B cell (primary cell): ENCODE measurements around the gene MPPED2. TPM values are rescaled to one million over a fixed set of nuclear protein-coding genes. Genes with fewer than 3 reads are reported as not detected.

ENCODE experiments used
- ATAC-seq: fragments of 200-7000 bp; cut with Tn5 transposase; one replicate; pipeline ENCODE4 v1.10.0; 2021; ENCODE audit warnings: low read depth, mild to moderate bottlenecking, moderate number of reproducible peaks, moderate library complexity
- CTCF ChIA-PET: fragments of 350-600 bp; sonication (Branson Sonifier 250); formaldehyde crosslinking; loops from one replicate; lab custom pipeline; 2021; ENCODE audit warnings: antibody characterized with exemption, inconsistent platforms; lab: Charles Lee
- POLR2A ChIA-PET: fragments of 350-600 bp; sonication (Branson Sonifier 250); formaldehyde crosslinking; loops from one replicate; lab custom pipeline; 2021; ENCODE audit warnings: antibody characterized with exemption; lab: Charles Lee
- DNase-seq: peaks from one replicate; pipeline ENCODE4 v3.0.0; 2013
- H2AFZ ChIP-seq: 2 replicates; pipeline ENCODE4 v1.6.1; 2012; ENCODE audit warnings: mild to moderate bottlenecking, low read depth, low read length; ENCODE audit not compliant: insufficient read depth, poor library complexity, severe bottlenecking
- H3K27ac ChIP-seq, 2 donors: 1 replicate in 1 of 2; 2 replicates in 1 of 2; pipeline ENCODE4 v1.5.1; 2012 to 2013; ENCODE audit warnings: low read length in 2 of 2, mild to moderate bottlenecking in 2 of 2, moderate library complexity in 1 of 2
- H3K27me3 ChIP-seq, 4 experiments: fragments of 200-600 bp in 1 of 4; sonication (generic) in 1 of 4; replicated peaks in 1 of 4; 1 replicate in 2 of 4; 2 replicates in 2 of 4; pipeline versions ENCODE4 v1.6.1 to v1.7.0; 2013 to 2016; ENCODE audit warnings: low read length in 3 of 4, mild to moderate bottlenecking in 2 of 4, mixed read lengths in 1 of 4, moderate library complexity in 1 of 4; ENCODE audit not compliant: insufficient read depth in 4 of 4, control insufficient read depth in 3 of 4; ENCODE audit errors: control extremely low read depth in 1 of 4
- H3K36me3 ChIP-seq, 2 experiments: replicated peaks in 1 of 2; 1 replicate in 1 of 2; 2 replicates in 1 of 2; pipeline versions ENCODE4 v1.6.1 to v1.7.1; 2013; ENCODE audit warnings: low read length in 1 of 2; ENCODE audit not compliant: insufficient read depth in 2 of 2, control insufficient read depth in 1 of 2; ENCODE audit errors: control extremely low read depth in 1 of 2, extremely low read depth in 1 of 2
- H3K4me1 ChIP-seq, 2 donors: fragments of 200-600 bp in 1 of 2; sonication (generic) in 1 of 2; 1 replicate in 1 of 2; 2 replicates in 1 of 2; pipeline versions ENCODE4 v1.5.1 to v1.6.1; 2013 to 2017; ENCODE audit warnings: low read length in 2 of 2; ENCODE audit not compliant: control insufficient read depth in 2 of 2, insufficient read depth in 2 of 2
- H3K4me2 ChIP-seq: replicated peaks from 2 replicates; pipeline ENCODE3; 2012; ENCODE audit warnings: mild to moderate bottlenecking, low read depth, low read length; ENCODE audit not compliant: poor library complexity, severe bottlenecking
- H3K4me3 ChIP-seq, 5 experiments: fragments of 200-600 bp in 1 of 5; sonication (generic) in 1 of 5; 1 replicate in 3 of 5; 2 replicates in 2 of 5; pipeline versions ENCODE4 v1.5.1 to v1.7.0; 2011 to 2016; ENCODE audit warnings: low read length in 4 of 5, mild to moderate bottlenecking in 4 of 5, low read depth in 2 of 5, control low read depth in 1 of 5, moderate library complexity in 1 of 5; ENCODE audit not compliant: insufficient read depth in 1 of 5; ENCODE audit errors: control extremely low read depth in 1 of 5, extremely low read depth in 1 of 5
- H3K79me2 ChIP-seq: fragments of 200-600 bp; sonication (generic); one replicate; pipeline ENCODE4 v1.6.0; 2016; ENCODE audit warnings: low read length; ENCODE audit not compliant: control insufficient read depth, insufficient read depth
- H3K9ac ChIP-seq: fragments of 200-600 bp; sonication (generic); 2 replicates; pipeline ENCODE4 v1.6.1; 2017; ENCODE audit warnings: mild to moderate bottlenecking, low read length, moderate library complexity
- H3K9me3 ChIP-seq, 3 donors: one replicate each; pipeline versions ENCODE4 v1.6.1 to v1.7.1; 2013; ENCODE audit warnings: low read length in 2 of 3; ENCODE audit not compliant: control insufficient read depth in 2 of 3, insufficient read depth in 1 of 3; ENCODE audit errors: control extremely low read depth in 1 of 3
- H4K20me1 ChIP-seq: 2 replicates; pipeline ENCODE4 v1.6.0; 2012; ENCODE audit warnings: mild to moderate bottlenecking, low read length; ENCODE audit not compliant: insufficient read depth, control insufficient read depth, poor library complexity, severe bottlenecking
- H3K27ac Mint-ChIP-seq: one replicate; pipeline ENCODE4 v1.8.0; 2021; ENCODE audit warnings: mixed read lengths
- H3K27me3 Mint-ChIP-seq: one replicate; pipeline ENCODE4 v1.8.0; 2021; ENCODE audit warnings: mixed read lengths
- H3K4me1 Mint-ChIP-seq: one replicate; pipeline ENCODE4 v1.8.0; 2021; ENCODE audit warnings: mixed read lengths
- H3K4me3 Mint-ChIP-seq: one replicate; pipeline ENCODE4 v1.8.0; 2021; ENCODE audit warnings: mixed read lengths
- H3K9me3 Mint-ChIP-seq: one replicate; pipeline ENCODE4 v1.8.0; 2022; ENCODE audit warnings: mixed read lengths; ENCODE audit not compliant: insufficient read depth
- EZH2 ChIP-seq: IDR thresholded peaks from 2 replicates; pipeline ENCODE4 v1.6.1; 2012; ENCODE audit warnings: borderline replicate concordance, low read depth, mild to moderate bottlenecking, moderate library complexity, low read length; ENCODE audit not compliant: insufficient read depth, poor library complexity, severe bottlenecking
- WGBS: methylation state at CpG from one replicate; pipeline ENCODE4 v1.1.5; 2013; ENCODE audit warnings: missing lambda C conversion rate; ENCODE audit not compliant: insufficient coverage; 5-methylcytosine and 5-hydroxymethylcytosine counted together
- intact Hi-C: fragments of 100-400 bp; cut with micrococcal nuclease; formaldehyde crosslinking; loops from one replicate; pipeline ENCODE4 v1.10.0; 2022
- polyA plus RNA-seq: library from polyadenylated mRNA; depleted of rRNA; stranded (reverse); fragments of >200 nt; gene quantifications from 2 replicates; pipeline ENCODE4 v1.2.3, GENCODE V29; 2012
- total RNA-seq, 2 donors: library from RNA; stranded (reverse); fragments of 120-200 nt in 1 of 2; gene quantifications; 1 replicate in 1 of 2; 2 replicates in 1 of 2; pipeline versions ENCODE4 v1.2.3 to v1.2.4, GENCODE V29; 2013 to 2022
- TF ChIP-seq, protein P1 (sequence below): fragments of 200-600 bp; IDR thresholded peaks from one replicate; pipeline ENCODE4 v1.8.0; 2022; ENCODE audit warnings: antibody characterized with exemption, mild to moderate bottlenecking

Gene MPPED2
- total and polyA plus RNA-seq, 2 donors (not counting 1 experiment from before 2014, with no cell fraction given): 0.70 to 1.1 TPM

GRCh38 chr11:30481796-30482195 lies 104.4 kb downstream of the MPPED2 start:
- Mint-ChIP-seq H3K4me1 (no peaks in the 10 kb centered on the region), H3K9me3 (no peaks in the 10 kb centered on the region), H3K4me3 (no peak overlapping the region), H3K27ac (no peak overlapping the region), H3K27me3 (peaks cover 12% of the 10 kb centered on the region)
- Histone ChIP-seq H3K4me1 (no peaks in the 10 kb centered on the region), H2AFZ (no peak overlapping the region), H4K20me1 (no peaks in the 10 kb centered on the region), H3K27ac (no peak overlapping the region), H3K27me3 (no peaks in the 10 kb centered on the region), H3K79me2 (no peaks in the 10 kb centered on the region), H3K4me3 (no peak overlapping the region), H3K4me2 (no peak overlapping the region), H3K36me3 (no peaks in the 10 kb centered on the region), H3K9ac (no peak overlapping the region), H3K9me3 (peaks cover 0 to 1% (median 0%) of the 10 kb centered on the region in 3 donors)
- no CpG with 5 or more reads among the region's 4 CpGs for WGBS
- DNase-seq (no peak), ATAC-seq (no peak)
- POLR2A ChIA-PET: no interaction called here
- no peak for TF ChIP-seq EZH2
- TF ChIP-seq, protein P1, sequence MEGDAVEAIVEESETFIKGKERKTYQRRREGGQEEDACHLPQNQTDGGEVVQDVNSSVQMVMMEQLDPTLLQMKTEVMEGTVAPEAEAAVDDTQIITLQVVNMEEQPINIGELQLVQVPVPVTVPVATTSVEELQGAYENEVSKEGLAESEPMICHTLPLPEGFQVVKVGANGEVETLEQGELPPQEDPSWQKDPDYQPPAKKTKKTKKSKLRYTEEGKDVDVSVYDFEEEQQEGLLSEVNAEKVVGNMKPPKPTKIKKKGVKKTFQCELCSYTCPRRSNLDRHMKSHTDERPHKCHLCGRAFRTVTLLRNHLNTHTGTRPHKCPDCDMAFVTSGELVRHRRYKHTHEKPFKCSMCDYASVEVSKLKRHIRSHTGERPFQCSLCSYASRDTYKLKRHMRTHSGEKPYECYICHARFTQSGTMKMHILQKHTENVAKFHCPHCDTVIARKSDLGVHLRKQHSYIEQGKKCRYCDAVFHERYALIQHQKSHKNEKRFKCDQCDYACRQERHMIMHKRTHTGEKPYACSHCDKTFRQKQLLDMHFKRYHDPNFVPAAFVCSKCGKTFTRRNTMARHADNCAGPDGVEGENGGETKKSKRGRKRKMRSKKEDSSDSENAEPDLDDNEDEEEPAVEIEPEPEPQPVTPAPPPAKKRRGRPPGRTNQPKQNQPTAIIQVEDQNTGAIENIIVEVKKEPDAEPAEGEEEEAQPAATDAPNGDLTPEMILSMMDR: no peak
- intact Hi-C loops: no loop called here
- CTCF ChIA-PET: no interaction called here

DNA sequence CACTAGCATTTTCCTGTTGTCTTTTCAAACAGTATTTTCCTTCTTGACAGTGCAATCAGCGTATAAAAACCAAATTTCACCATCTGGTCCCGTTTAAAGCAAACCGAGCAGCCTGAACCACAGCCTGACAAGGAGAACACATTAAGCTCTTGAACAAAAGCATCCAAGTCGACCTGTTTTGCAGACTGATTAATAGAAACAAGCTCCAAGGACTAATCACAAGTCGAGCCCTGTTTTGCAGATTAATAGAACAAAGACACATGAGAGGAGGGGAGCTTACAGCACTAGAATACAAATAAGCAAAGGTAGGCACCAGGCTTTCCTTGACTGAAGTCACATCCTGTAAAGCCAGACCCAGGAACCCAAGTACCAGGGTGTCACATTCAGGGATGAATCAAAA lies 104.8 kb downstream of the MPPED2 start:
- no peak for DNase-seq
- Histone ChIP-seq H2AFZ (no peak overlapping the region), H4K20me1 (no peaks in the 10 kb centered on the region), H3K4me3 (no peak overlapping the region), H3K4me2 (no peak overlapping the region), H3K79me2 (no peaks in the 10 kb centered on the region), H3K36me3 (no peaks in the 10 kb centered on the region), H3K9ac (no peak overlapping the region), H3K27me3 (no peaks in the 10 kb centered on the region), H3K27ac (no peak overlapping the region), H3K9me3 (peaks cover 0 to 1% (median 0%) of the 10 kb centered on the region in 3 donors), H3K4me1 (no peaks in the 10 kb centered on the region)
- H3K4me1 Mint-ChIP-seq: no peaks in the 10 kb centered on the region
- H3K27ac Mint-ChIP-seq: no peak overlapping the region
- no peak for ATAC-seq
- ChIA-PET CTCF (no interaction called here), POLR2A (no interaction called here)
- peaks cover 12% of the 10 kb centered on the region for H3K27me3 Mint-ChIP-seq
- TF ChIP-seq, protein P1: no peak
- TF ChIP-seq EZH2: no peak
- 62% methylated on average over 5 of the region's 5 CpGs for WGBS
- no peaks in the 10 kb centered on the region for H3K9me3 Mint-ChIP-seq
- intact Hi-C loops: no loop called here
- H3K4me3 Mint-ChIP-seq: no peak overlapping the region
